Activated naive CD8-positive, alpha-beta T cell treated with anti-CD3 and anti-CD28 coated beads, Interleukin-2, amount 50 U/mL, for 16 hours (primary cell): ENCODE measurements around the gene CHID1.

Experiments used
- DNase-seq: peaks from one replicate; pipeline ENCODE4 v3.0.0-alpha.2; 2020; ENCODE audit warnings: low read depth, low spot score

CHID1 gene

DNA sequence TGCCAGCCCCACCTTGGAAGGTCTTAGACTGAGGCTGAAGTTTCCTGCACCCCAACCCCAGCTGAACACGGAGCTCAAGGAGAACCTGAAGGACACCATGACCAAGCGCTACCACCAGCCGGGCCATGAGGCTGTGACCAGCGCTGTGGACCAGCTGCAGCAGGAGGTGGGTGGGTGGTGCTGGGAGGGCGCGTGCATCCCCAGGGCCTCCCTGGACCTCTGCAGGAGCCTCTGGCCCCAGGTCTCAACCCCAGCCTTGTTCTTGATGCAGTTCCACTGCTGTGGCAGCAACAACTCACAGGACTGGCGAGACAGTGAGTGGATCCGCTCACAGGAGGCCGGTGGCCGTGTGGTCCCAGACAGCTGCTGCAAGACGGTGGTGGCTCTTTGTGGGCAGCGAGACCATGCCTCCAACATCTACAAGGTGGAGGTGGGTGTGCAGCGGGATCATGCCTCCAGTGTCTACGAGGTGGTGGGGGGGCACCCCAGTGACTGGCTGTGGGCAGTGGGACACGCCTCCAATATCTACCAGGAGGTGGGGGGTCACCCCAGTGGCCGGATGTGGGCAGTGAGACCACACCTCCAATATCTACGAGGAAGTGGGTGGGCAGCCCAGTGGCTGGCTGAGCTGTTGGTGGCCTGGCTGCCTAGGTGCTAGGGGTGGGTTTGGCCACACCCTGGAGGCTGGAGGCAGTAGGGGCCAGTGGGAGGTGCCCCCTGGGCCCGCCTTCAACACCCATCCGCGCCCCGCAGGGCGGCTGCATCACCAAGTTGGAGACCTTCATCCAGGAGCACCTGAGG, 73.2 kb downstream of the CHID1 start:
- DNase-seq, result no peak

DNA sequence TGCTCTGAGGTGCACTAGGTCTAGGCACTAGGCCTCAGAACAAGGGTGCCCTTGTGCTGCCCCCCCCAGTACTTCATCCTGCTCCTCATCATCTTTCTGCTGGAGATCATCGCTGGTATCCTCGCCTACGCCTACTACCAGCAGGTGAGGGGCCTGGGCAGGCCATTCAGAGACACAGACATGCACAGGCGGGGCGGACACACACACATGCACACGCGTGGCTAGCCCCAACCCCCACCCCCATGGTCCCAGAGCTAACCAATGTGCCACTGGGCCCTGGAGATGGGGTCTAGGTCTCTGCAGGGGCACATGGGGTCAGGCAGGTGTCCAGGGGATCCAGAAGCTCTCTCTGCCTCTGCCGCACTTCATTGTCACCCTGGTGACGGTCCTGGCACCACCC, 73.9 kb downstream of the CHID1 start:
- no peak for DNase-seq

DNA sequence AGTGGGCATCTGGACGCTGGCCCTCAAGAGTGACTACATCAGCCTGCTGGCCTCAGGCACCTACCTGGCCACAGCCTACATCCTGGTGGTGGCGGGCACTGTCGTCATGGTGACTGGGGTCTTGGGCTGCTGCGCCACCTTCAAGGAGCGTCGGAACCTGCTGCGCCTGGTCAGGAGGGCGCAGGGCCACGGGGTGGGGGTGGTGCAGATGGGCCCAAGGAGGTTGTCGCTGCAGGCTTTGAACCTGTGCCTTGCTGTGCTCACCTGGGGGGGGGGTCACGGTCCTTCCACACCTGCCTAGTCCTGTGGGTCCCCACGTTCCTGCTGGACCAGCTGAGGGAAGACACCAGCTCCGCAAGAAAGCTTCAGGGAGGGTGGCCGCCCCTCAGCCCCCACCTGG, 74.3 kb downstream of the CHID1 start:
- DNase-seq, result no peak

DNA sequence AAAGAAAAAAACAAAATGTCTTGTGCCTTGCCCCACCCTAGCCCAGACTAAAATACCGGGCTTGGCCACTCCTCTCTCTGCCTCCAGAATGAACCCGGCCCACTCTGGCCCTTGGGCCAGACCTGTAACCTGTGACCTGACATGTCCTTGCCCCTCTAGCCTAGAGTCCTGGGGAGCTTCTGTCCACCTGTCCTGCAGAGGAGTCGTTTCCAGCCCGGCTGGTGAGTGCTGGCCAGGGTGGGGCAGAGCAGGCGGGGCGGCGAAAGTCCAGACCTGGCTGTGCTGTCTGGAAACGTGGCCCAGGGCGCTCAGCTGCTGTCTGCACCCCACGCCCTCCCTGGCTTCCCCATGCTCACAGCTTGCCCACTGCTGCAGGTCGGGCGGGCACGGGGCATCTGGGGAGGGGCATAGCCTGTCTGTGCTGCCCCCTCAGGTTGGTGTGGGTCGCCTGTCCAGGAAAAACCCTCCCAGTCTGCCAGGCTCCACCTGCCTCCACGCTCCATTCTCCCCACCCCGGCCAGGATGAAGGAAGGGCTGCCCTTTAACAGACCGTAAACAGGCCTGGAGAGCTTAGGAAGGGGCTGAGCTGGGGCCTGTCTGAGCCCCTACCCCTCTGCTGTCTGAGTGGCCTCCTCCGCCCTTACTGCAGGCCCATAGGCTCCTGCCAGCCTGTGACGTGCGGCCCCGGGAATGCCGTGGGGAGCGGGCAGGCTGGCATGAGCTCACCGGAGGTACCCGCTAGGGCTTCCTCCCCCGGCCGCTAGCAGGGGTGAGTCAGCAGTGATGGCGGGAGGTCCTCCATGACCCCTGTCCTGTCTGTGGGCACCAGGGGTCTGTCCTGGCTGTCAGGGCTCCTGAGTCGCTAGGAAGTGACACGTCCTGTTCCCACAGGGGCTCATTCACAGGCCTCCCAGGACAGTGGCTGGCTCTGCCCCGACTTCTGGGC, 76.0 kb downstream of the CHID1 start:
- no peak for DNase-seq

DNA sequence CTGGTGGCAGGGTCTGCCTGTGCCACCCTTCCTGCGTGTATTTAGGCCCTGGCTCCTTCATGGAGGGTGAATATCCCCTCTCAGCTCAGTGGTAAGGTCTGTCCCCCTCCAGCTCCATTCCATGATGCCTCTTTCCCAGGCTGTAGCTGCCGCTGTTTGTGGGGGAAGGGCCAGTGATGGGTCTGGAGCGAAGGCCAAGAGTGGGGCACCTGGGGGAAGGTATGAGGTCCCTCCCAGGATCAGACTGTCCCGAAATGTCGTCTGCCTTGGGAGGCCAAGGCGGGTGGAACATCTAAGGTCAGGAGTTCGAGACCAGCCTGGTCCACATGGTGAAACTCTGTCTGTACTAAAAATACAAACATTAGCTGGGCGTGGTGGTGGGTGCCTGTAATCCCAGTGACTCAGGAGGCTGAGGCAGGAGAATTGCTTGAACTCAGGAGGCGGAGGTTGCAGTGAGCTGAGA, 76.7 kb downstream of the CHID1 start:
- no peak for DNase-seq

DNA sequence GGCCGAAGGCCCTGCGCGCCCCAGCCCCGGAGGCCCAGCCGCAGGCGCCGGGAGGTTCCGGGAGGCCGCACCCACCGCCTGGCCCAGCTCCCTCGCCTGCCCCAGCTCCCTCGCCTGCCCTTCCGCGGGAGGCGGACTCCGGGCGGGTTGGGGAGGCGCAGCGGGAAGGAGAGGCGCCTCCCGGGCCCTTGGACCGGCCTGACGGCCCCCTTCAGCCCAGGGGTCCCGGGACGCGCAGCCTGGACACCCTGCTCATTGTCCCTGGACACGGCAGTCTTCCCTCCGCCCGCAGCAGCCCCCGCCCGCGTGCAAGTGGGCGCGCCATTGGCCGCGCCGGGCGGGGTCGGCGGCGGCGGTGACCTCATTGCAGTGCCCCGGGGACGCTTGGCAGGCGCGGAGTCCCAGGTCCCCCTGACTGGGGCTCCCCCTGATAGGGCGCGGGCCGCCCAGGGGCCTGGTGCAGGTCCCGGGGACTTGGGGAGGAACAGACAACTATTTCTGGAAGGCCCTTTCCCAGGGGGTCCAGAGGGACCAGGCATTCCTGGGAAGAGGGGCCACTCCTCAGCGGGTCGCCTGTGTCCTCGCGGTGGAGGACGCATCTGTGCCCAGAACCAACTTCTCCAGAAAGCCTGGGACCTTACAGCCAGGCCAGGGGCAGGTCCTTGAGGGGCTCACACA, 77.4 kb downstream of the CHID1 start:
- DNase-seq, result no peak

DNA sequence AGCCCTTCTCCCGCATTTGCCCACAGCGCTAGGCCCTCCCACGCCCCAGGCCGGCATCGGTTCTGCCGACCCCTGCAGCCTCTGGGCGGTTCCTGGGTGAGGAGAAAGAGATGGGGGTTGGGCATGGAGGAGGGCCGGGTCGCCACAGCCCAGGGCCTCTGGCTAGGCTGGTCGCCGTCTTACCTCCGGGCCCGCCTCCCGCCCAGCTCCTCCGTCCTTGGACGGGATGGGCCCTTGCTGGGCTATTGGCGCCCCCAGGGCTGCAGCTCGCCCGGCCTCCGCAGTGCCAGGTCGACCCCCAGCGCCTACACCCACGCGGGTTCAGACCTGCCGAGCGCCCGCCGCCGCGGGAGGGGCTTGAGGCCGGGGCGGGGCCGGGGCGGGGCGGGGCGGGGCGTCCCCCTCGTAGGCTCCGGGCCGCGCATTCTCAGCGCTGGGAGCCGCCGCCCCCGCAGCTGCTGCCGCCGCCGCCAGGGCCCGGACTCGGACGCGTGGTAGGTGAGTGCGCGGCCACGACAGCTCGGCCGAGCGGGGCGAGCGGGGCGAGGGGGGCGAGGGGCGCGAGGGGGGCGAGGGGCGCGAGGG, 78.0 kb downstream of the CHID1 start, which contains the start of gene CD151:
Gene CD151 (plus strand): TSS at position 424 of the 585 bp plus-strand sequence. CDS start 3,118 bp downstream, outside the sequence.
- no peak for DNase-seq

DNA sequence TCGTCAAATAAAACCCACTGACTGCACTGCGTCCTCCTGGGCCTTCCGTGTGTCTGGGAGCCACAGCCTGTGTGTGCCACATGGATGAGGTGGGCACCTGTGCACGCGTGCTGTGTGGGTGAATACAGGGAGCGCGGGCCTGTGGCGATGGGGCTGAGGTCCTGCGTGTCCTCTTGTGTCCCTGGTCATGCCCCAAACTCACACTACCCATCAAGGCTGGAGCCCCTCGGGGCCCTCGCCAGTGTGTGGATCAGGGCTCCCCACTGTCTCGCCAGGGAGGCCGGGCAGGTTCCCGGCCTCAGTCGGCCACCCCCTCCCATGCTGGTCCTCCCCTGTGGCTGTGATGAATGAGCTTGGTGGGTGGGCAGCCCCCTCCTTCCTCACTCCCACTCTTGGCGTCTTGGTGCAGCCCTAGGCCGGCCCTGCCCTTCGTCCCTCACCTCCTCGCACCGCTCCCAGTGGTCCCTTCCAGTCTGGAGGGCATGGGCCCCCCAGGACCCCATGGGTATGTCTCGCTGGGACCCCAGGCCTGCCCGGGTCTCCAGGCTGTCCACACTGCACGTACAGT, 78.6 kb downstream of the CHID1 start:
- no peak for DNase-seq

DNA sequence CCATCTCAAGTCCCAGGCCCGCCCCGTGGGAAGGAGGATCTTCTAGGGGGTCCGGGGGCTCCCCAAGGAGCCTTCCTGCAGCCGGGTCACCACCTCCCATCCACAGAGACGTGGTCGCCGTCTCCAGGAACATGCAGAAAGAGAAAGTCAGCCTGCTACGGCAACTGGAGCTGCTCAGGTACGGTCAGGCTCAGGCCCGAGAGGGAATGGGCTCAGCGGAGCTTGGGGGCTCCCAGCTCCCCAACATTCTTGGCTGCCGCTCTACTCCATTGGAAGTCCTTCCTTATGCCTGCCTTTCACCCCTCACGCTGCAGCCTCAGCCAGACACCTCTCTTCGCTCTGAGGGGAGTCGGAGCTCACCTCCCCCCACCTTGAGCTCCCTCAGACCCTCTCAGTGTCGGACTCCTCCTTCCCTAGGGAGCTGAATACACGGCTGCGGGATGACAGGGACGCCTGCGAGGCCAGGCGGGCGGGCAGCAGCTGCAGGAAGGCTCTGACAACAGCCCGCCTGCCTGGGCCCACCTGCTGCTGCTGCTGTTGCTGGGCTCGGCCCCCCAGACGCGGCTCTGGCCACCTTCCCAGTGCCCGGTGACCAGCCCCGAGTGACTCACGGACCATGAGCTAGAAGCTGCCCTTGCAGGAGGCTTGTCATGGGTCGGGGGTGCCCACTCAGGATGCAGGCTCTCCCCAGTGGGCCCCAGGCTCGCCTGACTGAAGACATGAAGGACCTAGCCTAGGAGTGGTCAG, 79.3 kb downstream of the CHID1 start:
- DNase-seq, result no peak

DNA sequence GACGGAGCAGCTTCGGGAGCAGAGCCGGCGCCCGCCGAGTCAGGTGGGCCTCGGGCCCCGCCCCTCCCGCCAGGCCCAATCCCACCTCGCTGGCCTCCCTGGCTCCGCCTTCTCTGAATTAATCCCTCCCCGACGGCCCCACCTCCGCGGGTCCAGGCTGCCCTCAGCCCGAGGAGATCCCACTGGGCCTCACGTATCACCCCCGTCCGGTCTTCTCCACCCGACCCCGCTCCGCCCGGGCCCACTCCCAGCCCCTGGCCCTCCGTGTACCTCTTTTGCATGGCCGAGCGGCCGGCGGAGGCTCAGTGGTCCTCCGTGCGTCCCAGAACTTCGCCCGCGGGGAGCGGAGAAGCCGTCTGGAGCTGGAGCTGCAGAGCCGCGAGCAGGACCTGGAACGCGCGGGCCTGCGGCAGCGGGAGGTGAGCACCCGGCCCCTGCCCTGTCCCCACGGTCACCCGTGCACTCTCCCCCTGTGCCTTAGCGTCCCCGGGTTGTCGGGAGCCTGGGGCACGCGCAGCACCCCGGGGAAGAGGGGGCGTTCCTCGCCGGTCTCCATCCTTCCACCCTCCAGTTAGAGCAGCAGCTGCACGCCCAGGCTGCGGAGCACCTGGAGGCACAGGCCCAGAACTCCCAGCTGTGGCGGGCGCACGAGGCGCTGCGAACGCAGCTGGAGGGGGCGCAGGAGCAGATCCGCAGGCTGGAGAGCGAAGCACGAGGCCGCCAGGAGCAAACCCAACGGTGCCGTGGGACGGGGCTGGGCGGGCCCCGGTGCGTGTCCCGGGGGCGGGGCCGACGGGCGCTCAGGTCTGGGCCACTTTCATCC, 80.1 kb downstream of the CHID1 start:
- peak; percentile 46 for DNase-seq

DNA sequence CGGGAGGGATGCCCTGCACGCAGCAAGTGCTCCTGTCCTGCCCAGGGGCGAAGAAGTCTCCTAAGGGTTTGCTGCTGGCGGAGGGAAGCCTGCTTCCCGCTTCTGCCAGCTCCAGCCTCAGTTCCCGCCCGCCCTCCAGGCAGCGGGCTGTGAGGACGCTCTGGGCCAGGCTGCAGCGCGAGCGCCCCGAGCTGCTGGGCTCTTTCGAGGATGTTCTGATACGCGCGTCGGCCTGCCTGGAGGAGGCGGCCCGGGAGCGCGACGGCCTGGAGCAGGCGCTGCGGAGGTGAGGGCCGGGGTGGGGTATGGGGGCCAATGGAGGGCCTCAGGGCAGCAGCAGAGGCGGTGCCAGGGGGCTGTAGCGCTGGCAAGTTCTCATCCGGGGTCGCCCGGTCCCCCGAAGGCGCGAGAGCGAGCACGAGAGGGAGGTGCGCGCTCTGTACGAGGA, 80.7 kb downstream of the CHID1 start:
- DNase-seq, result no peak

DNA sequence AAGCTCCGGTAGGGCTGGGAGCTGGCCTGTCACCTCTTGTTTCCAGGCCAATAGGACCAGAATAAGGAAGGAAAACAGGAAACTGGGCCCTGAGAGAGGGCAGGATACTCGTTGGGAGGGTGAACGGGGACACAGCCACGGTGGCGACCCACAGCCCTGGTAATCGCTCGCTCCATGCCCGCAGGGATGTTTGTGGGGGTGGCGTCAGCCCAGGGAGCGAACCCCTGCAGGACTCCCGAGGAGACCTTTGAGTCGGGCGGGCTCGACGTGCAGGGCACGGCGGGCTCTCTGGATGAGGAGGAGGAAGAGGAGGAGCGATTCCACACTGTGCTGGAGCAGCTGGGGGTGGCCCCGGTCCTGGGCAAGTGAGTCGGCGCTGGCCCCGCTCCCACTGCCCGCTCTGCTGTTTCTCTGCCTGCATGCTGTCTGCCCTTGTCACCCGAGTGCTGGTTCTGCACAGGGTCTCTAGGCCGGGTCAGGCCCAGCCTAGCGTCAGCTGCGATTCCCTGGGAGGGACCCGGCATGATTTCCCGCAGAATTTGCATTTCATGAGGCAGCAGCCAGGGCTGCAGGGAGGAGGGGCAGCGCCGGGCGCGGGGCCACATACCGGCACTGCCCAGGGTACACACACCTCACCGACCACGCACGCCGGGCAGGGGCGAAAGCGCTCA, 81.3 kb downstream of the CHID1 start:
- DNase-seq, result no peak

DNA sequence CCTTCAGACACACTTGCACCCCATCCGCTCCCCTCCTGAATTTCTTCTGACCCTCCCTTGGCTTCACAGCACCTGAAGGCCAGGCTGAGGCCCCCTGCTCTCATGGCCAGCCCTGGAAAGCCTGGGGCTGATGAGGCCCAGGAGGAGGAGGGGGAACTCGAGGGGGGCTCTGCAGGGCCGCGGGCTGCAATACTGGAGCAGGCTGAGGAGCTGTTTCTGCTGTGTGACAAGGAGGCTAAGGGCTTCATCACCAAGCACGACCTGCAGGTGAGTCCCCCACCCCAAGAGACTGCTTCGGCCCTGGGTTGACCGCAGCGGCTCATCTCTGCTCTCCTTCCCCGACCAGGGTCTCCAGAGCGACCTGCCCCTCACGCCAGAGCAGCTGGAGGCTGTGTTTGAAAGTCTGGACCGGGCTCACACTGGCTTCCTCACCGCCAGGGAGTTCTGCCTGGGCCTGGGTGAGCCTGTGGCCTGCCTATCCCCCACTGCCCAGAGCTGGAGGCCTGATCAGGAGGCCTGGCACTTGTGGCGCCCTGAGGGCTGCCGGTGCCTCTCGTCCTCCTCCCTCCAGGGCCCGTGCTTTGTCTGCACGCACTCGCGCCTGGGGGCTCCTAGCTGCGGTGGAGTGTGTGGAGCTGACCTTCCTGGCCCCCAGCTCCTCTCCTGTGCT, 82.0 kb downstream of the CHID1 start:
- DNase-seq, result no peak

DNA sequence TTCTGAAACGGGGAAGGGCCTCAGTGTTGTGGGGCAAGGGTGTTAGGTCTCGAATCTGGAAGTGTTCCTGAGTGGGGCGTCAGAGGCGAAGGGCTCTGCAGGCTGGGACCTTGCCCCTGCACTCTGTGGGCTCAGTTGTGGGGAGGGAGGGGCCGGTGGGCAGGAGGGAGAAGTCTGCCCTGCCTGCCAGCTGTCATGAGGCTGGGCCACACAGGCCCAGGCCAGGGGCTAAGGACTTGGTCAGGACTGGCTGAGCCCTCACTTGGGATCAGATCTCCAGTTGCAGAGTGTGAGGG, 82.8 kb downstream of the CHID1 start, which contains the start of gene CRACR2B:
Gene CRACR2B (plus strand): TSS at position 23 of the 296 bp plus-strand sequence. CDS start 689 bp downstream, outside the sequence.
- no peak for DNase-seq

DNA sequence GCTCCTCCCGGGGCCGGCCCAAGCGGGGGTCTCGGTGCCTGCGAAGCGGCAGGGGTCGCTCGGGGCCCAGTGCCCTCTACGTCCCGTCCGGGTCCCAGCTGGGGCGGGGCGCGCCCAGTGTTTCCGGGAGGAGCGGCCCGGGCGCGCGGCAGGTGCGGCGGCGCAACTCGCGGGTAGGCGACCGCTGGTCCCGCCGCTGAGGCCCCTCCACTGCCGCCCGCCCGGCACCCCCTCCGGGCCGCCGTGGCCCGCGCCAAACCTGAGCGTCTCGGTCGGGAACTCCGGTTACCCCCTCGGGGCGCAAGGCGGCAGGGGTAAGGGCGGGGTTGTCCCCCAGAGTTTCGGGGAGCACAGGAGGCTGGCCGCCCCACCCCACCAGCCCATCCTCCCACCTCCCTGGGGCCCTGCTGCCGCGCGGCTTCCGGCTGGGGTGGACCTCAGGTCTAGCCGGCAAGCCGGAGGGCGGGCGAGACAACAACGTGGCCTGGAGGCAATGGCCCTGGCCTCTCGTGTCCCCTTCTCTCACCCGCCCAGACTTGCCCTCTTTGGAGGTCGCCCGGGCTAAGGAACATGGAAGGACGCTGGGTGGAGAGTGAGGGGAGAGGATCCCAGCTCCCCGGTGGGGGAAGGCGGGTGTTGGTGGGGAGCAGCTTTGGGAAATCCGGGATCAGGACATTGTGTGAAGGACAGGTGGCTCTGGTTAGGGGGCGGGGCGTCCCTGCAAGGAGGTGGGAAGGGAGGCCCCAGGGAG, 83.3 kb downstream of the CHID1 start:
- no peak for DNase-seq

DNA sequence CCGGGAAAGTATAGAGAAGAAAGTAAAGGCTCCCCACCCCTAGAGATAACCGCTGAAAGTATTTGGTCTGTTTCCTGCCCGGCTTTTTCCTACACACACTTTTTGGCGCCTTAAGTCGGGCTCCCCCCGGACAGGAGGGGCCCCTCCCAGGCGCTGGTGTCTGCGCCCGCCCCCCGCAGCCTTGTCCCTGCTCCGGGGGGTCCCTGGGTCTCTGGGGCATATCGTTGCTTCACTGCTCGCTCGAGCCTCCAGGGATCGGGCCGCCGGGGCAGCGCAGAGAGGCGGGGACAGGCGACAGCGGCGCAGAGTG, 83.8 kb downstream of the CHID1 start:
- DNase-seq, result no peak

DNA sequence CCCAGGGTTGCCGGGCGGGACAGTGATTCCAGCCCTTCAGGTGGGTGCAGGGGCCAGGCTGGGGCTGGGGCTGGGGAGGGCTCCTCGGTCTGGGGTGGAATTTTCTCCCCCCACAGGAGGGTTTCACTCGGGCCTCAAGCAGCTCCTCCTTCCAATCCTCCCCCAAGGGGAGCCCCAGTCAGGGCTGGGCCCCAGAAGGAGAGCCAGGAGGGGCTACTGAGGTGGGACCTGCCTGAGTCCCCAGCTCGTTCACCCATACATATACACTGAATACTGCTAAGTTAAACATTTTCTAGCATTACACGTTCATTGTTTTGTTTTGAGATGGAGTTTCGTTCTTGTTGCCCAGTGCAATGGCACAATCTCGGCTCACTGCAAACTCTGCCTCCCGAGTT, 84.4 kb downstream of the CHID1 start:
- no peak for DNase-seq
